Panc1 (cell line): ENCODE results near the gene STK24. TPM values are rescaled to one million over a fixed set of nuclear protein-coding genes. Genes with fewer than 3 reads are reported as not detected.

ENCODE experiments used
- ATAC-seq: fragments of 200-7000 bp; cut with Tn5 transposase; 2 replicates; pipeline ENCODE4 v1.9.1; 2020; ENCODE audit warnings: mild to moderate bottlenecking, moderate library complexity
- BruUV-seq: library from RNA; stranded (reverse); fragments of 400-500 nt; replicated peaks from 2 replicates; lab custom pipeline; 2021; lab: Mats Ljungman, UMichigan
- CTCF ChIA-PET: fragments of 300-600 bp; sonication (Branson Sonifier 250); formaldehyde crosslinking; loops from one replicate; lab custom pipeline; 2022; ENCODE audit warnings: antibody characterized with exemption; lab: Charles Lee
- POLR2A ChIA-PET: fragments of 300-600 bp; sonication (Branson Sonifier 250); formaldehyde crosslinking; loops from one replicate; lab custom pipeline; 2022; ENCODE audit warnings: antibody characterized with exemption; lab: Charles Lee
- DNase-seq: peaks from one replicate; pipeline ENCODE4 v3.0.0-alpha.2; 2010; ENCODE audit warnings: low read depth, low spot score
- H3K27ac ChIP-seq: 2 replicates; pipeline ENCODE4 v1.5.1; 2011; ENCODE audit warnings: mild to moderate bottlenecking, low read length, inconsistent platforms
- H3K27me3 ChIP-seq: fragments of 200-500 bp; sonication (Bioruptor generic); 2 replicates; pipeline ENCODE4 v1.6.0; 2014; ENCODE audit warnings: low read length, inconsistent platforms; ENCODE audit not compliant: control insufficient read depth, insufficient read depth
- H3K36me3 ChIP-seq: fragments of 200-500 bp; sonication (Bioruptor generic); 2 replicates; pipeline ENCODE4 v1.5.1; 2014; ENCODE audit warnings: inconsistent platforms, mild to moderate bottlenecking, low read length, moderate library complexity; ENCODE audit not compliant: control insufficient read depth, insufficient read depth
- H3K4me1 ChIP-seq: 2 replicates; pipeline ENCODE4 v1.5.1; 2011; ENCODE audit warnings: inconsistent platforms, mild to moderate bottlenecking, low read length, moderate library complexity; ENCODE audit not compliant: control insufficient read depth, insufficient read depth
- H3K4me3 ChIP-seq, 2 experiments: 2 replicates each; pipeline ENCODE4 v1.5.1; 2011 to 2012; ENCODE audit warnings: low read depth in 2 of 2, low read length in 2 of 2, mild to moderate bottlenecking in 2 of 2, inconsistent platforms in 1 of 2, moderate library complexity in 1 of 2
- H3K9me3 ChIP-seq: fragments of 200-500 bp; sonication (Bioruptor generic); 2 replicates; pipeline ENCODE4 v1.5.1; 2014; ENCODE audit warnings: low read depth, mild to moderate bottlenecking, inconsistent platforms, low read length, moderate library complexity; ENCODE audit not compliant: control insufficient read depth, insufficient read depth
- CTCF ChIP-seq: fragments of 450-650 bp; IDR thresholded peaks from 2 replicates; pipeline ENCODE4 v1.5.1; 2017; ENCODE audit warnings: mild to moderate bottlenecking
- POLR2AphosphoS5 ChIP-seq: IDR thresholded peaks from 2 replicates; pipeline ENCODE4 v1.6.1; 2012; ENCODE audit warnings: mild to moderate bottlenecking, low read depth, low read length, moderate library complexity
- REST ChIP-seq, 2 experiments: IDR thresholded peaks; 2 replicates each; pipeline ENCODE4 v1.6.1; 2011 to 2012; ENCODE audit warnings: low read depth in 2 of 2, control low read depth in 1 of 2, low read length in 1 of 2, mild to moderate bottlenecking in 1 of 2, moderate library complexity in 1 of 2; ENCODE audit not compliant: insufficient read depth in 1 of 2
- SIN3A ChIP-seq: IDR thresholded peaks from 2 replicates; pipeline ENCODE4 v1.6.1; 2012; ENCODE audit warnings: low read depth, mild to moderate bottlenecking, low read length, moderate library complexity, borderline replicate concordance; ENCODE audit not compliant: insufficient read depth
- TCF7L2 ChIP-seq: IDR thresholded peaks from 2 replicates; pipeline ENCODE4 v1.6.1; 2011; ENCODE audit warnings: mild to moderate bottlenecking, low read depth, low read length, inconsistent platforms
- in situ Hi-C: cut with HindIII; loops from 2 replicates; pipeline ENCODE4 v1.10.0; 2016; ENCODE audit warnings: low sequenced_read_pairs, low pct_unique_long_range_greater_than_20kb
- intact Hi-C: fragments of 100-400 bp; cut with micrococcal nuclease; formaldehyde crosslinking; loops from one replicate; pipeline ENCODE4 v1.10.0; 2022; ENCODE audit not compliant: unreplicated experiment
- total RNA-seq: library from RNA; stranded (reverse); gene quantifications from one replicate; pipeline ENCODE4 v1.2.1, GENCODE V29; 2021; ENCODE audit not compliant: unreplicated experiment

STK24 gene
- total RNA-seq, 1 experiment from 2014 or later: 57.3 TPM

GRCh38 chr13:98559169-98559568 is 17.7 kb downstream of the STK24 start:
- ChIA-PET CTCF (no interaction called here), POLR2A (no interaction called here)
- in situ Hi-C loops (no loop called here), intact Hi-C loops (no loop called here)
- BruUV-seq: no TSS peak
- Histone ChIP-seq H3K27ac (no peak overlapping the region), H3K36me3 (no peaks in the 10 kb centered on the region), H3K4me3 (no peak overlapping the region), H3K27me3 (no peaks in the 10 kb centered on the region), H3K4me1 (peaks cover 7% of the 10 kb centered on the region), H3K9me3 (no peaks in the 10 kb centered on the region)
- no peak for DNase-seq
- no peak for ATAC-seq
- TF ChIP-seq POLR2AphosphoS5: no peak
- no peak for TF ChIP-seq CTCF
- no peak for TF ChIP-seq TCF7L2
- no peak for TF ChIP-seq SIN3A
- no peak for TF ChIP-seq REST (IDR thresholded peaks at IDR 0.05; ENCODE audit: insufficient read depth in 1 of 2, low read depth in 2 of 2, low read length in 1 of 2)

- CTCF ChIA-PET: no interaction called here
- in situ Hi-C loops (no loop called here), intact Hi-C loops (no loop called here)
- peaks cover 5% of the 10 kb centered on the region for H3K4me1 ChIP-seq
- ATAC-seq: no peak
- POLR2A ChIA-PET: no interaction called here
- no TSS peak for BruUV-seq
- TF ChIP-seq TCF7L2: no peak
- no peak overlapping the region for H3K4me3 ChIP-seq
- no peaks in the 10 kb centered on the region for H3K9me3 ChIP-seq
- no peaks in the 10 kb centered on the region for H3K27me3 ChIP-seq
- no peak overlapping the region for H3K27ac ChIP-seq
- no peak for DNase-seq
- H3K36me3 ChIP-seq: no peaks in the 10 kb centered on the region
Measured at GRCh38 chr13:98557937-98558792, 18.7 kb downstream of the STK24 start.
